Testis (tissue), 3 donors: Measurements from ENCODE around the gene EFCAB10. TPM values are rescaled to one million over a fixed set of nuclear protein-coding genes. Genes with fewer than 3 reads are reported as not detected.
"Not testable (repeated sequence)": the region's sequence is repeated elsewhere in the genome, so short reads cannot be mapped to it uniquely, and the experiment has no call there.

Experiments used
- DNase-seq: peaks from one replicate; pipeline ENCODE4 v3.0.0-alpha.2; 2019
- H3K27ac ChIP-seq, 2 donors: fragments of 200-600 bp; sonication (generic); one replicate each; pipeline ENCODE4 v1.5.1; 2019
- H3K27me3 ChIP-seq: fragments of 200-600 bp; sonication (generic); one replicate; pipeline ENCODE4 v1.5.1; 2019
- H3K36me3 ChIP-seq: fragments of 200-600 bp; sonication (generic); one replicate; pipeline ENCODE4 v1.5.1; 2017; ENCODE audit warnings: low read depth; ENCODE audit errors: missing control alignments
- H3K4me1 ChIP-seq: fragments of 200-600 bp; sonication (generic); one replicate; pipeline ENCODE4 v1.5.1; 2019
- H3K4me3 ChIP-seq, 2 donors: fragments of 200-600 bp; sonication (generic); one replicate each; pipeline ENCODE4 v1.5.1; 2017 to 2019
- H3K9me3 ChIP-seq: fragments of 200-600 bp; sonication (generic); one replicate; pipeline ENCODE4 v1.5.1; 2017
- POLR2A ChIP-seq: fragments of 450-650 bp; IDR thresholded peaks from one replicate; pipeline ENCODE4 v1.6.1; 2017; ENCODE audit warnings: antibody characterized with exemption, mild to moderate bottlenecking, moderate library complexity
- WGBS, 2 donors: methylation state at CpG; one replicate each; pipeline ENCODE4 v1.1.5; 2018; 5-methylcytosine and 5-hydroxymethylcytosine counted together
- intact Hi-C: fragments of 100-400 bp; cut with DNase I; formaldehyde crosslinking; loops from one replicate; pipeline ENCODE4 v1.15.1; 2023; ENCODE audit warnings: low total_unique reads
- polyA plus RNA-seq: library from polyadenylated mRNA; stranded (reverse); fragments of 350-450 nt; fragmentation: Illumina TruSeq; extraction: RNeasy Lipid Tissue Mini Kit (QIAGEN cat#74804); gene quantifications from one replicate; pipeline ENCODE4 v1.2.3, GENCODE V29; 2014; ENCODE audit warnings: low read depth, low replicate concordance; ENCODE audit not compliant: insufficient read depth
- total RNA-seq, 2 donors: library from RNA; depleted of rRNA; stranded (reverse); fragments of >200 nt; gene quantifications; one replicate each; pipeline ENCODE4 v1.2.3, GENCODE V29; 2016
- TF ChIP-seq, protein P1 (sequence below), 3 experiments: fragments of 450-650 bp in 2 of 3; fragments of 200-600 bp in 1 of 3; sonication (generic) in 1 of 3; IDR thresholded peaks; one replicate each; pipeline ENCODE4 v1.5.1; 2016 to 2019; ENCODE audit warnings: antibody characterized with exemption in 3 of 3, mild to moderate bottlenecking in 2 of 3, moderate library complexity in 1 of 3

EFCAB10 gene
- total and polyA plus RNA-seq, 3 donors from 2014 or later = 6.9 to 50.9 (median 9.8) TPM

GRCh38 chr7:105599551-105599950 lies 18.3 kb upstream of the EFCAB10 start:
- no peak for DNase-seq
- WGBS, 2 donors = 73 to 80% methylated on average over 2 to 3 of the region's 3 CpGs
- Histone ChIP-seq H3K4me1 (no peaks in the 10 kb centered on the region), H3K4me3 (no peak overlapping the region), H3K27ac (no peak overlapping the region), H3K27me3 (no peaks in the 10 kb centered on the region), H3K9me3 (no peaks in the 10 kb centered on the region), H3K36me3 (no peaks in the 10 kb centered on the region)
- intact Hi-C loops = no loop called here
- TF ChIP-seq, protein P1, sequence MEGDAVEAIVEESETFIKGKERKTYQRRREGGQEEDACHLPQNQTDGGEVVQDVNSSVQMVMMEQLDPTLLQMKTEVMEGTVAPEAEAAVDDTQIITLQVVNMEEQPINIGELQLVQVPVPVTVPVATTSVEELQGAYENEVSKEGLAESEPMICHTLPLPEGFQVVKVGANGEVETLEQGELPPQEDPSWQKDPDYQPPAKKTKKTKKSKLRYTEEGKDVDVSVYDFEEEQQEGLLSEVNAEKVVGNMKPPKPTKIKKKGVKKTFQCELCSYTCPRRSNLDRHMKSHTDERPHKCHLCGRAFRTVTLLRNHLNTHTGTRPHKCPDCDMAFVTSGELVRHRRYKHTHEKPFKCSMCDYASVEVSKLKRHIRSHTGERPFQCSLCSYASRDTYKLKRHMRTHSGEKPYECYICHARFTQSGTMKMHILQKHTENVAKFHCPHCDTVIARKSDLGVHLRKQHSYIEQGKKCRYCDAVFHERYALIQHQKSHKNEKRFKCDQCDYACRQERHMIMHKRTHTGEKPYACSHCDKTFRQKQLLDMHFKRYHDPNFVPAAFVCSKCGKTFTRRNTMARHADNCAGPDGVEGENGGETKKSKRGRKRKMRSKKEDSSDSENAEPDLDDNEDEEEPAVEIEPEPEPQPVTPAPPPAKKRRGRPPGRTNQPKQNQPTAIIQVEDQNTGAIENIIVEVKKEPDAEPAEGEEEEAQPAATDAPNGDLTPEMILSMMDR (IDR thresholded peaks at IDR 0.05) = no peak
- no peak for TF ChIP-seq POLR2A

DNA sequence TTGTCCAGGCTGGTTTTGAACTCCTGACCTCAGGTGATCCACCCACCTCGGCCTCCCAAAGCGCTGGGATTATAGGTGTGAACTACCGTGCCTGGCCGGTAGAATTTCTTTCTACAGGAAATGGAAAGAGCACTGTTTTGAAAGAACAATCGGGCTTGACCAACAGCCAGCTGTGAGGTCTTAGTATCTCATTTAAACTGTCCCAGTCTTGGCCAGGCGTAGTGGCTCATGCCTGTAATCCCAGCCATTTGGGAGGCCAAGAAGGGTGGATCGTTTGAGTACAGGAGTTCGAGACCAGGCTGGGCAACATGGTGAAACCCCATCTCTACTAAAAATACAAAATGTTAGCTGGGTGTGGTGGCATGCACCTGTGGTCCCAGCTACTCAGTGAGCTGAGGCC lies 17.8 kb upstream of the EFCAB10 start:
- H3K27ac ChIP-seq, H3K27me3 ChIP-seq, H3K9me3 ChIP-seq, DNase-seq, intact Hi-C loops, H3K36me3 ChIP-seq, H3K4me3 ChIP-seq, H3K4me1 ChIP-seq: not testable (repeated sequence)
- WGBS, 2 donors = 92 to 95% methylated on average over 8 of the region's 8 CpGs

DNA sequence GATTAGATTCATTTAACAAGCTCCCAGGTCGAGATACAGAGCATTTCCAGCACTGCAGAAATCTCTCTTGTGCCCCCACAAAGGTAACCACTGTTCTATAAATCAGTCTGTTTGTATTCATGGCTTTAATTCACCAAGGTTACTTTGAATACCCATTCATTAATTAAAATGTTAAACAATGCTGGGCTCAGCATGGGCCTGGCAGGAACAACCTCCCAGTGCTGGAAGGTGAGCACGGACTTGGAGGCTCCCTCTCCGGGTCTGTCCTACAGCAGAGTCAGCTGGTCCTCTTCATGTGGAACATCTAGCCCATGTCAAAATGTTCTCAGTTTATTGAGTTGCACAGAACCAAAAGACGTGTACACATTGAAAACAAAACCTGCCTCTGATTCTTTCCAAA lies 15.6 kb upstream of the EFCAB10 start:
- H3K27me3 ChIP-seq = no peaks in the 10 kb centered on the region
- no peaks in the 10 kb centered on the region for H3K4me1 ChIP-seq
- no peak for DNase-seq
- H3K9me3 ChIP-seq = no peaks in the 10 kb centered on the region
- no peak overlapping the region for H3K27ac ChIP-seq
- H3K4me3 ChIP-seq = no peak overlapping the region
- WGBS, 2 donors = 77 to 81% methylated on average over 4 of the region's 4 CpGs
- no peaks in the 10 kb centered on the region for H3K36me3 ChIP-seq
- intact Hi-C loops = no loop called here
- TF ChIP-seq POLR2A = no peak
- TF ChIP-seq, protein P1 (IDR thresholded peaks at IDR 0.05) = no peak

GRCh38 chr7:105594034-105594433 lies 12.7 kb upstream of the EFCAB10 start:
- intact Hi-C loops = no loop called here
- H3K4me1 ChIP-seq = no peaks in the 10 kb centered on the region
- no peaks in the 10 kb centered on the region for H3K9me3 ChIP-seq
- no peak overlapping the region for H3K27ac ChIP-seq
- DNase-seq = no peak
- TF ChIP-seq, protein P1 (IDR thresholded peaks at IDR 0.05) = no peak
- no peak for TF ChIP-seq POLR2A
- no peaks in the 10 kb centered on the region for H3K36me3 ChIP-seq
- H3K4me3 ChIP-seq = no peak overlapping the region
- no peaks in the 10 kb centered on the region for H3K27me3 ChIP-seq
- WGBS, 2 donors = 61 to 65% methylated on average over 3 of the region's 3 CpGs

- no peaks in the 10 kb centered on the region for H3K4me1 ChIP-seq
- H3K9me3 ChIP-seq = no peaks in the 10 kb centered on the region
- H3K27me3 ChIP-seq = no peaks in the 10 kb centered on the region
- no peak overlapping the region for H3K4me3 ChIP-seq
- no peaks in the 10 kb centered on the region for H3K36me3 ChIP-seq
- 76 to 80% methylated on average over 2 of the region's 2 CpGs for WGBS, 2 donors
- intact Hi-C loops = no loop called here
- no peak for DNase-seq
- no peak for TF ChIP-seq POLR2A
- TF ChIP-seq, protein P1 (IDR thresholded peaks at IDR 0.05) = no peak
- no peak overlapping the region for H3K27ac ChIP-seq
These were observed 10.2 kb upstream of the EFCAB10 start for GRCh38 chr7:105591522-105591921.
